ENCODE measurements around the gene HDDC2. TPM values are rescaled to one million over a fixed set of nuclear protein-coding genes. Genes with fewer than 3 reads are reported as not detected.

HDDC2 gene
- total RNA-seq, 1 donor from 2014 or later = 7.7 TPM

DNA sequence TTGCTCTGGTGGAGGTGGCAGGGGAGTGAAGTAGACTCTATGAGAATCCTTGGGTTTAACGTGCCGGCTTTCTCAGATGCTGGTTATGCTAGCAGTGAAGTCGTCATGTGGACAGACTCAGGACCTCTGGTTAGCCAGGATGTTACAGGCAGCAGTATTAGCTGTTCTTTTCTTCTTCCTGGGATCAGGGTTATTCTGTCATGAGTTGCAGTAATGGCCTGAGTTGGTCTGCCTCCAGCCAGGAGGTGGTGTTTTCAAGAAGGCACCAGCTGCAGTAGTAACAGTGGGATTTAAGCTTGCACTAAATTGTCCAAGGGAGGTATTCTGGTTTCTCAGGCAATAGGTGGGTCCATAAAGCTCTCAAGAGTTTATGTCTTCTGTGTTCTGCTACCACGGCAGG, 56.7 kb downstream of the HDDC2 start:
- no peak for ATAC-seq
- no peak for DNase-seq (ENCODE audit: low spot score)

DNA sequence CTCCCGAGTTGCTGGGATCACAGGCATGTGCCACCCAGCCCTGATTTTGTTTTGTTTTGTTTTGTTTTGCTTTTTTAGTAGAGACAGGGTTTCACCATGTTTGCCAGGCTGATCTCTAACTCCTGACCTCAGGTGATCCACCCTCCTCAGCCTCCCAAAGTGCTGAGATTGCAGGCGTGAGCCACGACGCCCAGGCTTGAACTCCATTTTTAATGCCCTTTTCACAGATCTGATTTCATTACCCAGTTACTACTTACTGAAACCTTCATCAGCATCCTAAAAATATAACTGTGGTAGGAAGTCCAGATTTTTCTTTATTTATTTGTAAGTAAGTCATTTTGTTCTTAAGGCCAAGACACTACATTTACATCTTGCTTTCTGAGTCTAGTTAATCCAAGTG, 64.0 kb downstream of the HDDC2 start:
- no peak for DNase-seq (ENCODE audit: low spot score)
- no peak for ATAC-seq

DNA sequence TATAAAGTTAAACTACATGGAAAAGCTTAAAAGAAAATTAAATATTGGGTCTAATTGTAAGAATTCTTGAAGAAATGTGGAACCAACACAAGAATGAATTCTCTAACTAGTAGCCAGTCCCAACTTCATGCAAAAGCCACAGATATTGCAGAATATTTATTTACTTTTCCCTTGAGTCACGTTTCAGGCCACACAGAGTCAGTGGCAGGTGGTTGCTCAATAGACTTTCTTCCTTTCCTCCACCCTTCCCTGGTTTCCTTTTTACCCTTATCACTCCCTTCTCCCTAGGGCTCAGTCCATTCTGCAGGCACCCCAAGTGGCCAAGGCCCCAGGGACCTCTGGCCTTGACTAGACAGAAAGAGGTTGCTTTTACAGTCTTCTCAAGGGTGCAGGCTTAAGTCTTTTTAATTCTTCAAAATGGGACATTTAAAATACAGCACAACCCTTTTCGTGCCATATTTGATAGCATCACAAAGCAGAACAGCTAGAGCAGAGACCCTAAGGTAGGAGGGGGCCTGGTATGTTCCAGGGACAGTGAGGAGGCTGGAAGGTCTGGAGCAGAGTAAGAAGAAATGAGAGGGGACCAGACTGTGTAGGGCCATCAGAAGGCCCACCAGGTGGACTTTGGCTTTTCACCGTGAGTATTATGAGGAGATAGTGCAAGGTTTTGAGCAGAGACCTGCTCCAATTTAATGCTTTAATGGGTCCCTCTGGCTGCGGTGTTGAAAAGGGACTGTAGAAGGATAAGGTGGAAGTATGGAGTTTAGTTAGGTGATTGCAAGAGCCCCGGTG, 65.0 kb downstream of the HDDC2 start:
- DNase-seq (ENCODE audit: low spot score) = no peak
- peak; percentile 18 for ATAC-seq

DNA sequence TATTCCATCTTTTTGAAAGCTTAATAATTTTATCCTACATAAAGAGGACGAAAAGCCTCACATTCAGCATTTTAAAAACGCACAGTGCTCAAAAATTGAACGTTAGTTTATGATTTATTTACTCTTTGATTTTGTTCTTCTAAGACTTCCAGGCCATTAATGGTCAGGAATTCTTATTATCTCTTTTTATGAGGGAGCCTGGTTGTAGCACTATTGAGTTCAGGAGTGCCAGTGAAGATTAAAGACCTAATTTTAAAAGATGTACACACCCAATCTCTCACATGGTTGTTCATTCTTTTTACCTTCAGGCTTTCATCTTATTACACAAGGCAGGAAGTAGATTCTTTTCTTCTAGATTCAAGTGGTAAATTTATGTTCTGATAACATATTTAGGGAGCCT, 68.6 kb downstream of the HDDC2 start:
- no peak for ATAC-seq
- no peak for DNase-seq (ENCODE audit: low spot score)

DNA sequence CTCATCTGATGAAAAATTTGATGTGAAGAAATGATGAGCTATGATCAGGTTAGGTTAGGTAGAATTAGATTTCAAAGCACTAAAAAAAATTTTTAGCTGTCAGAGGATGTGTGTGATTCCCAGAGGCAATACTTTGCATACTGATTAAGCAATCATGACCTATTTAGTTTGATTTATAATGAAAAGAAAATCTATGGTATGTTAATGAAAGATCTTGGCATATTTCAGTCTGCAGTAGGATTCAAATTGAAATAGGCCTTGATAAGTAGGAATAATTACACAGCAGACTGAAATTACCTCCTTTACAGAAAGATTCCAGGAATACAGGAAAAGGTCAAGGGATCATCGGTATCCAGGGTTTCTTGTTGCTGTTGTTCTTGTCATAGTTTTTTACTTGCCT, 69.3 kb downstream of the HDDC2 start:
- ATAC-seq (no peak), DNase-seq (ENCODE audit: low spot score) (no peak)

DNA sequence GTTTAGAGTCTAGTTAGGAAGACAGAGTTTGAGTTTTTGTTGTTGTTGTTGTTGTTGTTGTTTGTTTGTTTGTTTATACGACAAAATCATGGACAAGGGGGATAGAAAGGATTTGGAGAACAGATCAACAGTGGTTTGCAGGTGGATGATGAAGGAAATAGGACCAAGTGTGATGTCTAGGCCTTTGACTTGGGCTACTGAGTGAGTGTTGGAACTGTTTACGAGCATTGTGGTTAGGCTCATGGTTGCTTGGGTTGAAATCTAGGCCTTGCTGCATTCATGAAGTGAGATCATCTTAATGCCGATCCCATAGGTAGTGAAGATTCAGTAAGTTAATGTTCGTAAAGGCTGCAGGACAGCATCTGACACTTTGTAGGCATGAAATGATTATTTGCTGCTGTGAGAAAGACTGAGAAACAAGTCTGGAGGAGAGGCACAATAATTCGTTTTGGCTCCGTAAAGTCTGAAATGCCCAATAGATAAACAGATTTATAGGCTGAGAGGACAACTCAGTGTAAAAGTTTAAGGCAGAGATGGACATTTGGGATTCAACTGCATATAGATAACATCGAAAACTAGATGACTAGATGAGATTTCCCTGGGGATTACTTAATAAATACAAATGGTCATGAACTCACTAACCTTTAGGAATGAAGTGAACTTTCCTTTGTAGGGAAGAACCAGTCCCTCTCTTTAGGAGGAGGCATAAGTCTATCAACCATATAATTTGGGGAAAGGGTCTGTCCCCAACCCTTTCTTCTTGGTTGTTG, 70.0 kb downstream of the HDDC2 start:
- no peak for DNase-seq (ENCODE audit: low spot score)
- ATAC-seq = no peak

DNA sequence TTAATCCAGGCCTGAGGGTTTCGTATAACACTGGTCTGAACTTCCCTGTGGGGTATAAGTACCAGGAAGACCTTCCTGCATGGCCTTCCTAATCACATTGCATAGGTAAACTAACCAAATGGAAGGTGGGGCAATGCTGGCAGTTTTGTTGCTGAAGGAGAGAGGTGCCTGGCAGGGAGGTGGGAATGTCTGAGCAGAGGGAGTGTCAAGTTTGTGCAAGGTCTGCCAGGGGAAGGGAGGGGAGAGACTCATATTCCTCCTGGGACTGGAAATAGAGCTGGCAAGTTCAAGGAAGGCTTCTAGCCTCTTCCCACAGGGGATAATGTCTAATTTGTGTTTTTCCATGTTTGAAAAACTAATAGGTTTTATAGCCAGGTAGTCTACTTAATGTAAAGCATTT, 70.6 kb downstream of the HDDC2 start:
- no peak for ATAC-seq

DNA sequence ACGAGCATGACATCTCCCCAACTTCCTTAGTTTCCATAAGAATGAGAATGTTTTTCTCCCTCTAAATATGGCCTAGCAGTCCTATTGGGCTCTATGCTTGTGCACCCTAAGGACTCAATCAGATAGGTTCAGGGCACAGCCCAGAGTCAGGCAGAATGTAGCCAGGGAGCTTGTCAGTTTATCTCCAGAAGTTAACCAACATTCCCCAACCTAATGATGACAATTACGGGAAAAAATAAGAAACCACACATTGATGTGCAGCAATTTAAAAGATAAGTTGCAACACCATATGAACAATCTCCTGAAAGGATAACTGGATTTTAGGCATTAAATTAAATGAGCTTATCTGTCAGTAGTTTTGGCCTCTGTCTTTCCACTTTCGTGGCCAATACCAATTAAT, 71.1 kb downstream of the HDDC2 start:
- no peak for DNase-seq (ENCODE audit: low spot score)
- no peak for ATAC-seq

More for the DNA sequence above, 70.6 kb downstream of the HDDC2 start:
- DNase-seq (ENCODE audit: low spot score) = no peak

DNA sequence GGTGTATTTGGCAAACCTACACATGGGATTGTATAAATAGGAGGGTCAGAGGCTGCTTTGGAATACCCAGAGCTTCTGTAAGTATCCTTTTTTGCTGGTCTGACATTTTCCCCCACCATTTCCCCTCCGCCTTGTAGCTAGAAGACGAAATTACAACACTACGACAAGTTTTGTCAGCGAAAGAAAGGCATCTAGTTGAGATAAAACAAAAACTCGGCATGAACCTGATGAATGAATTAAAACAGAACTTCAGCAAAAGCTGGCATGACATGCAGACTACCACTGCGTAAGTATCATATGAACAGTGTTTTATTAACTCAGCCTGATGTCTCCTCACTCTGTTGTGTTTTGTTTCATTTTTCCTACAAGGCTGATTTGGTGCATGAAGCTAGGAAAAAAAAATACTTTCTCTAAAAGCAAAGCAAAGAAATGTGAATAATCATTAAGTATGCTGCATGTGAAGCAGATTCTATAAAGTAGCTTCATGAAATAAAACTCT, 72.7 kb downstream of the HDDC2 start:
- ATAC-seq (no peak), DNase-seq (ENCODE audit: low spot score) (no peak)

DNA sequence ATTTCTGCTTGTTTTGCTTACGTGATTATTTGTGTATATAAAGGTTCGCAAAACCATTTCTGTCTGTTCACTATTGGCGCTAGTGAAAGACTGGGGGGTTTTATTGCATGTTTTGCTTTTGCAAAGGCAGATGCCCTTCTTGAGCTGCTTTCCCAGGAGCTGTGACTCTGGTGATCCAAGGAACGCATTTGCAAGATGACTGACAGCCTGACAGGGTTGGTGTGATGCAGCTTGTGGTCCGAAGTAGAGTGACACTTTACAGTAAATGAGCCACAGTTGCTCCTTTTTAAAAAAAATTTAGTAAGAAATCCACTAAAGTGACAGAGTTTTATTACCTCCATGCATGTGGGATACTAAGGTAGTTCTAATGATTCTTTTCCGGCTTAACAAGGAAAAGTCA, 74.5 kb downstream of the HDDC2 start:
- ATAC-seq = no peak

More for the DNA sequence above, 74.5 kb downstream of the HDDC2 start:
- no peak for DNase-seq (ENCODE audit: low spot score)

Other genes starting within 250 kb of the HDDC2 start
- 49.7 TPM for gene TPD52L1, start 148.2 kb downstream of the HDDC2 start, total RNA-seq